HepG2 (cell line): Measurements from ENCODE around the gene GBE1. TPM values are rescaled to one million over a fixed set of nuclear protein-coding genes. Genes with fewer than 3 reads are reported as not detected.

Source experiments
- ATAC-seq: fragments of 200-7000 bp; cut with Tn5 transposase; 3 replicates; pipeline ENCODE4 v1.9.1; 2020; ENCODE audit warnings: mild to moderate bottlenecking, moderate library complexity
- BruUV-seq: library from RNA; stranded (reverse); fragments of 400-500 nt; replicated peaks from 2 replicates; lab custom pipeline; 2021; lab: Mats Ljungman, UMichigan
- CTCF ChIA-PET: fragments of 300-600 bp; formaldehyde crosslinking; extraction: SDS; loops from one replicate; lab custom pipeline; 2021; ENCODE audit warnings: low total read pairs, inconsistent platforms, low intra/inter-chr PET ratio; lab: Yijun Ruan, JAX
- POLR2A ChIA-PET: fragments of 350-600 bp; sonication (Branson Sonifier 250); formaldehyde crosslinking; loops from one replicate; lab custom pipeline; 2020; ENCODE audit warnings: antibody characterized with exemption, inconsistent platforms; lab: Yijun Ruan, JAX
- DNase-seq: peaks from one replicate; pipeline ENCODE4 v3.0.0-alpha.2; 2015; ENCODE audit warnings: low spot score
- FAIRE-seq: peaks from 3 replicates; lab custom pipeline; 2011; peaks lifted over from hg19 to GRCh38; lab: Jason Lieb, UNC
- H2AFZ ChIP-seq: one replicate; pipeline ENCODE4 v1.6.1; 2011; ENCODE audit warnings: low read length, inconsistent platforms
- H3K27ac ChIP-seq: fragments of 300-600 bp; 3 replicates; pipeline ENCODE4 v1.8.0; 2011; ENCODE audit warnings: mixed run types, mild to moderate bottlenecking, mixed read lengths, low read length, inconsistent platforms; ENCODE audit not compliant: insufficient read depth; ENCODE audit errors: extremely low read length
- H3K27me3 ChIP-seq, 2 experiments: fragments of 200-600 bp in 1 of 2; 2 replicates in 1 of 2; 3 replicates in 1 of 2; pipeline versions ENCODE4 v1.6.0 to v1.8.0; 2011; ENCODE audit warnings: low read length in 2 of 2, mild to moderate bottlenecking in 2 of 2, moderate library complexity in 2 of 2, inconsistent platforms in 1 of 2; ENCODE audit not compliant: insufficient read depth in 2 of 2, control insufficient read depth in 1 of 2
- H3K36me3 ChIP-seq, 2 experiments: fragments of 200-600 bp in 1 of 2; replicated peaks in 1 of 2; 2 replicates in 1 of 2; 3 replicates in 1 of 2; pipeline versions ENCODE4 v1.5.1 to v1.8.0; 2011; ENCODE audit warnings: low read length in 2 of 2, inconsistent platforms in 1 of 2; ENCODE audit not compliant: insufficient read depth in 2 of 2, control insufficient read depth in 1 of 2
- H3K4me1 ChIP-seq: 2 replicates; pipeline ENCODE4 v1.5.1; 2012; ENCODE audit warnings: low read length, inconsistent platforms; ENCODE audit not compliant: insufficient read depth
- H3K4me2 ChIP-seq: 2 replicates; pipeline ENCODE4 v1.6.0; 2011; ENCODE audit warnings: low read depth, low read length, inconsistent platforms
- H3K4me3 ChIP-seq, 3 experiments: fragments of 200-600 bp in 1 of 3; sonication (generic), shearing (Covaris generic) in 1 of 3; replicated peaks in 1 of 3; 2 replicates each; pipeline ENCODE4 v1.5.1; 2011 to 2016; ENCODE audit warnings: low read length in 3 of 3, inconsistent platforms in 2 of 3, low read depth in 2 of 3, mild to moderate bottlenecking in 2 of 3, control low read depth in 1 of 3, mixed read lengths in 1 of 3; ENCODE audit not compliant: insufficient read depth in 1 of 3
- H3K79me2 ChIP-seq: one replicate; pipeline ENCODE4 v1.6.1; 2011; ENCODE audit warnings: low read length, inconsistent platforms; ENCODE audit not compliant: insufficient read depth
- H3K9ac ChIP-seq: 2 replicates; pipeline ENCODE4 v1.6.0; 2011; ENCODE audit warnings: mild to moderate bottlenecking, low read depth, low read length, inconsistent platforms; ENCODE audit not compliant: insufficient read depth
- H3K9me3 ChIP-seq: 2 replicates; pipeline ENCODE4 v1.5.1; 2012; ENCODE audit warnings: mild to moderate bottlenecking, low read length
- H4K20me1 ChIP-seq: 2 replicates; pipeline ENCODE4 v1.6.0; 2011; ENCODE audit warnings: inconsistent platforms, mild to moderate bottlenecking, low read length, moderate library complexity; ENCODE audit not compliant: insufficient read depth
- MIER2 ChIP-seq: IDR thresholded peaks from 2 replicates; pipeline ENCODE4 v1.6.1; 2016; ENCODE audit warnings: missing biosample characterization, missing genetic modification reagents
- MTA1 ChIP-seq: sonication (generic); formaldehyde crosslinking; IDR thresholded peaks from 2 replicates; pipeline ENCODE4 v1.4.0; 2020; ENCODE audit warnings: missing genetic modification reagents, mild to moderate bottlenecking, borderline replicate concordance
- STAG1 ChIP-seq: sonication (generic); formaldehyde crosslinking; IDR thresholded peaks from 2 replicates; pipeline ENCODE4 v1.4.0; 2020; ENCODE audit warnings: missing genetic modification reagents
- TAF15 ChIP-seq: fragments of 200-400 bp; formaldehyde crosslinking; IDR thresholded peaks from one replicate; pipeline ENCODE4 v1.6.1; 2018; ENCODE audit warnings: mild to moderate bottlenecking, low read depth, low read length; ENCODE audit not compliant: poor library complexity, severe bottlenecking
- TBX2 ChIP-seq: sonication (generic); formaldehyde crosslinking; IDR thresholded peaks from 2 replicates; pipeline ENCODE4 v1.5.0; 2020; ENCODE audit warnings: missing genetic modification reagents, mild to moderate bottlenecking, borderline replicate concordance
- TEAD2 ChIP-seq: sonication (generic); formaldehyde crosslinking; IDR thresholded peaks from 2 replicates; pipeline ENCODE4 v1.9.0; 2021; ENCODE audit warnings: missing genetic modification reagents
- ZNF24 ChIP-seq: fragments of 450-650 bp; IDR thresholded peaks from 2 replicates; pipeline ENCODE4 v1.6.1; 2017; ENCODE audit warnings: antibody characterized with exemption, mild to moderate bottlenecking
- ZNF367 ChIP-seq: sonication (generic); formaldehyde crosslinking; IDR thresholded peaks from 2 replicates; pipeline ENCODE4 v1.4.0; 2020; ENCODE audit warnings: missing genetic modification reagents, borderline replicate concordance
- ZSCAN22 ChIP-seq: sonication (generic); formaldehyde crosslinking; IDR thresholded peaks from 2 replicates; pipeline ENCODE4 v1.4.0; 2020; ENCODE audit warnings: mild to moderate bottlenecking, missing genetic modification reagents
- WGBS: methylation state at CpG from one replicate; pipeline ENCODE4 v1.1.6; 2017; ENCODE audit warnings: low lambda C conversion rate; 5-methylcytosine and 5-hydroxymethylcytosine counted together
- in situ Hi-C: cut with HindIII; loops from 2 replicates; pipeline ENCODE4 v1.10.0; 2017; ENCODE audit warnings: low pct_unique_long_range_greater_than_20kb; ENCODE audit not compliant: extremely low pct_ligation_motif_present
- intact Hi-C: fragments of 100-400 bp; cut with micrococcal nuclease; formaldehyde crosslinking; loops from one replicate; pipeline ENCODE4 v1.10.0; 2022; ENCODE audit not compliant: unreplicated experiment
- polyA plus RNA-seq, 8 experiments: library from polyadenylated mRNA; depleted of rRNA in 3 of 8; stranded (reverse) in 7 of 8; unstranded in 1 of 8; fragments of >200 nt; fragmentation: Illumina TruSeq in 4 of 8; extraction: Trizol in 4 of 8; gene quantifications; 2 replicates each; pipeline versions ENCODE4 v1.2.1 to v1.2.3, GENCODE V29; 2011 to 2016; ENCODE audit warnings: low read depth in 4 of 8, missing spikeins in 1 of 8, mixed read lengths in 1 of 8; ENCODE audit not compliant: insufficient read depth in 1 of 8
- total RNA-seq, 5 experiments: library from RNA; depleted of rRNA; stranded (reverse); fragments of >200 nt; fragmentation: Illumina TruSeq; extraction: Trizol; gene quantifications; 2 replicates each; pipeline ENCODE4 v1.2.3, GENCODE V29; 2016; ENCODE audit warnings: low read depth in 1 of 5
- TF ChIP-seq, protein P1 (sequence below): fragments of 450-650 bp; IDR thresholded peaks from 2 replicates; pipeline ENCODE4 v1.6.1; 2017
- TF ChIP-seq, protein P2 (sequence below): IDR thresholded peaks from 2 replicates; pipeline ENCODE4 v1.6.1; 2016; ENCODE audit warnings: mild to moderate bottlenecking
- TF ChIP-seq, protein P3 (sequence below), 2 experiments: IDR thresholded peaks; 2 replicates each; pipeline ENCODE4 v1.6.1; 2011 to 2012; ENCODE audit warnings: low read length in 2 of 2, borderline replicate concordance in 1 of 2, low read depth in 1 of 2, mild to moderate bottlenecking in 1 of 2, moderate library complexity in 1 of 2

Gene GBE1
- total and polyA plus RNA-seq, 2 of the 13 experiments (the other 11 are each of a cell fraction or from before 2014, with no cell fraction given) = 22.9 to 36.1 TPM

DNA sequence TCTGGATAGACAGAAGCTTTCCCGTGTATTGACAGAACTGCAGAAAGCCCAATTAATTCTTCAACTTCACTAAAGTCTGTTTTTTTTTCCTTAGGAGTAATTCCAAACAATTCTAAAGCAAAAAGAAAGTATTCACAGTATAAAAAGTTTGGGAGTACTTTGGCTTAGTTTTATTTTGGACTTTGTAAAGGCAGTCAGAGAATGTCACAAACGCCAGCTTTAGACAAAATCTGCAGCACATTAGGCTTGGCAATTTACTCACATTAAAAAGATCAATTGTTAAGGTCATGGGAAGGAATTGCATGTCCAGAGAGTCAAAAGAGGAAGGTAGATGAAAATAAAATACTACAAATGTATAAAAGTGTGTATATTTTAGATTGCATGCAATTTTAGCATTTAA is 47.5 kb upstream of the GBE1 start:
- DNase-seq (no peak), FAIRE-seq (no peak), ATAC-seq (no peak)
- BruUV-seq = no TSS peak
- TF ChIP-seq, protein P1, sequence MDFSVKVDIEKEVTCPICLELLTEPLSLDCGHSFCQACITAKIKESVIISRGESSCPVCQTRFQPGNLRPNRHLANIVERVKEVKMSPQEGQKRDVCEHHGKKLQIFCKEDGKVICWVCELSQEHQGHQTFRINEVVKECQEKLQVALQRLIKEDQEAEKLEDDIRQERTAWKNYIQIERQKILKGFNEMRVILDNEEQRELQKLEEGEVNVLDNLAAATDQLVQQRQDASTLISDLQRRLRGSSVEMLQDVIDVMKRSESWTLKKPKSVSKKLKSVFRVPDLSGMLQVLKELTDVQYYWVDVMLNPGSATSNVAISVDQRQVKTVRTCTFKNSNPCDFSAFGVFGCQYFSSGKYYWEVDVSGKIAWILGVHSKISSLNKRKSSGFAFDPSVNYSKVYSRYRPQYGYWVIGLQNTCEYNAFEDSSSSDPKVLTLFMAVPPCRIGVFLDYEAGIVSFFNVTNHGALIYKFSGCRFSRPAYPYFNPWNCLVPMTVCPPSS = no peak
- TF ChIP-seq MTA1 (CRISPR knock-in tag) = no peak
- TF ChIP-seq STAG1 (CRISPR knock-in tag) = no peak
- TF ChIP-seq ZNF367 (CRISPR knock-in tag) = no peak
- intact Hi-C loops = no loop called here
- in situ Hi-C loops = no loop called here
- H3K4me3 ChIP-seq = no peak overlapping the region
- ChIA-PET POLR2A (no interaction called here), CTCF (no interaction called here)
- WGBS = 0% methylated on average over 2 of the region's 2 CpGs
- H3K9me3 ChIP-seq = no peaks in the 10 kb centered on the region
- no peaks in the 10 kb centered on the region for H3K27me3 ChIP-seq
- H3K27ac ChIP-seq = no peak overlapping the region
- no peak overlapping the region for H2AFZ ChIP-seq
- no peak overlapping the region for H3K4me2 ChIP-seq
- H3K79me2 ChIP-seq = no peaks in the 10 kb centered on the region
- no peaks in the 10 kb centered on the region for H3K4me1 ChIP-seq
- no peaks in the 10 kb centered on the region for H3K36me3 ChIP-seq
- no peak overlapping the region for H3K9ac ChIP-seq
- no peaks in the 10 kb centered on the region for H4K20me1 ChIP-seq

DNA sequence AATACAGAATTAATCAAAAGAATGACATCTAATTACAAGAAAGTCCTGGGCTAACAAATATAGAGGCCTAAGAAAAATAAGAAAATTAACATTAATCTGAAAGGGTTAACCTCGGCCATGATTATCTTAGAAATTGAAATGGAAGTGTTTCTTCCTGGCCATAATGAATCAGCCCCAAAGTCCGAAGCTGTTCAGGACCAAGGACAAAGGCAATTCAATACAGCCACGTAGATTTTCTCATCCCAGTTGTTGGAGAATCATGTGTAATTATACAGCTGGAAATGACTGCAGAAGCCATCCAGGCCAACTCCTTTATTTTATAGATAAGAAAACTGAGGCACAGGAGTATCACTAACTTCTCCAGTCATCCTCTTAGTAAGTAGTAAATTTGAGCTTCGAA is 38.0 kb upstream of the GBE1 start:
- H3K4me2 ChIP-seq = no peak overlapping the region
- H3K27me3 ChIP-seq = no peaks in the 10 kb centered on the region
- no peak overlapping the region for H2AFZ ChIP-seq
- H4K20me1 ChIP-seq = no peaks in the 10 kb centered on the region
- FAIRE-seq = no peak
- ChIA-PET POLR2A (no interaction called here), CTCF (no interaction called here)
- H3K9me3 ChIP-seq = no peaks in the 10 kb centered on the region
- no peak overlapping the region for H3K9ac ChIP-seq
- H3K4me1 ChIP-seq = no peaks in the 10 kb centered on the region
- DNase-seq = no peak
- no peaks in the 10 kb centered on the region for H3K36me3 ChIP-seq
- TF ChIP-seq, protein P2, sequence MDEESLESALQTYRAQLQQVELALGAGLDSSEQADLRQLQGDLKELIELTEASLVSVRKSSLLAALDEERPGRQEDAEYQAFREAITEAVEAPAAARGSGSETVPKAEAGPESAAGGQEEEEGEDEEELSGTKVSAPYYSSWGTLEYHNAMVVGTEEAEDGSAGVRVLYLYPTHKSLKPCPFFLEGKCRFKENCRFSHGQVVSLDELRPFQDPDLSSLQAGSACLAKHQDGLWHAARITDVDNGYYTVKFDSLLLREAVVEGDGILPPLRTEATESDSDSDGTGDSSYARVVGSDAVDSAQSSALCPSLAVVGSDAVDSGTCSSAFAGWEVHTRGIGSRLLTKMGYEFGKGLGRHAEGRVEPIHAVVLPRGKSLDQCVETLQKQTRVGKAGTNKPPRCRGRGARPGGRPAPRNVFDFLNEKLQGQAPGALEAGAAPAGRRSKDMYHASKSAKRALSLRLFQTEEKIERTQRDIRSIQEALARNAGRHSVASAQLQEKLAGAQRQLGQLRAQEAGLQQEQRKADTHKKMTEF (CRISPR knock-in tag) = no peak
- no peak for TF ChIP-seq TEAD2 (CRISPR knock-in tag)
- TF ChIP-seq MIER2 (CRISPR knock-in tag) = peak; percentile 84
- no peak for TF ChIP-seq ZNF24
- TF ChIP-seq, protein P3, sequence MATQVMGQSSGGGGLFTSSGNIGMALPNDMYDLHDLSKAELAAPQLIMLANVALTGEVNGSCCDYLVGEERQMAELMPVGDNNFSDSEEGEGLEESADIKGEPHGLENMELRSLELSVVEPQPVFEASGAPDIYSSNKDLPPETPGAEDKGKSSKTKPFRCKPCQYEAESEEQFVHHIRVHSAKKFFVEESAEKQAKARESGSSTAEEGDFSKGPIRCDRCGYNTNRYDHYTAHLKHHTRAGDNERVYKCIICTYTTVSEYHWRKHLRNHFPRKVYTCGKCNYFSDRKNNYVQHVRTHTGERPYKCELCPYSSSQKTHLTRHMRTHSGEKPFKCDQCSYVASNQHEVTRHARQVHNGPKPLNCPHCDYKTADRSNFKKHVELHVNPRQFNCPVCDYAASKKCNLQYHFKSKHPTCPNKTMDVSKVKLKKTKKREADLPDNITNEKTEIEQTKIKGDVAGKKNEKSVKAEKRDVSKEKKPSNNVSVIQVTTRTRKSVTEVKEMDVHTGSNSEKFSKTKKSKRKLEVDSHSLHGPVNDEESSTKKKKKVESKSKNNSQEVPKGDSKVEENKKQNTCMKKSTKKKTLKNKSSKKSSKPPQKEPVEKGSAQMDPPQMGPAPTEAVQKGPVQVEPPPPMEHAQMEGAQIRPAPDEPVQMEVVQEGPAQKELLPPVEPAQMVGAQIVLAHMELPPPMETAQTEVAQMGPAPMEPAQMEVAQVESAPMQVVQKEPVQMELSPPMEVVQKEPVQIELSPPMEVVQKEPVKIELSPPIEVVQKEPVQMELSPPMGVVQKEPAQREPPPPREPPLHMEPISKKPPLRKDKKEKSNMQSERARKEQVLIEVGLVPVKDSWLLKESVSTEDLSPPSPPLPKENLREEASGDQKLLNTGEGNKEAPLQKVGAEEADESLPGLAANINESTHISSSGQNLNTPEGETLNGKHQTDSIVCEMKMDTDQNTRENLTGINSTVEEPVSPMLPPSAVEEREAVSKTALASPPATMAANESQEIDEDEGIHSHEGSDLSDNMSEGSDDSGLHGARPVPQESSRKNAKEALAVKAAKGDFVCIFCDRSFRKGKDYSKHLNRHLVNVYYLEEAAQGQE (IDR thresholded peaks at IDR 0.05; ENCODE audit: borderline replicate concordance in 1 of 2, low read depth in 1 of 2, low read length in 2 of 2) = peak; percentile 14 to 91
- TF ChIP-seq ZSCAN22 (CRISPR knock-in tag) = no peak
- no peak for TF ChIP-seq TBX2 (CRISPR knock-in tag)
- TF ChIP-seq TAF15 = no peak
- H3K4me3 ChIP-seq = no peak overlapping the region
- 31% methylated on average over 4 of the region's 4 CpGs for WGBS
- no TSS peak for BruUV-seq
- in situ Hi-C loops = no loop called here
- no peak overlapping the region for H3K27ac ChIP-seq
- intact Hi-C loops = no loop called here
- no peaks in the 10 kb centered on the region for H3K79me2 ChIP-seq
- no peak for ATAC-seq
